ENCODE data around the gene SYNGR3. TPM values are rescaled to one million over a fixed set of nuclear protein-coding genes. Genes with fewer than 3 reads are reported as not detected.

Gene SYNGR3
- total and polyA plus RNA-seq, 7 experiments from 2014 or later: 0.49 to 8.8 (median 0.92) TPM

- Histone ChIP-seq H3K9me3 (ENCODE audit: control insufficient read depth in 2 of 3, low read length in 3 of 3) (no peaks in the 10 kb centered on the region), H3K4me3 (ENCODE audit: low read length) (no peak overlapping the region), H3K27ac (ENCODE audit: low read depth, low read length) (peak overlapping the region; percentile 20), H3K4me1 (ENCODE audit: control insufficient read depth in 2 of 2, insufficient read depth in 2 of 2, low read length in 2 of 2) (peaks cover 14 to 20% of the 10 kb centered on the region in 2 donors), H3K36me3 (ENCODE audit: control insufficient read depth in 2 of 3, insufficient read depth in 3 of 3, low read length in 3 of 3) (no peaks in the 10 kb centered on the region), H3K27me3 (ENCODE audit: control insufficient read depth in 2 of 2, insufficient read depth in 2 of 2, low read length in 2 of 2) (peaks cover 0 to 4% of the 10 kb centered on the region in 2 donors)
- no peaks in the 10 kb centered on the region for H3K36me3 Mint-ChIP-seq
- DNase-seq (no peak), ATAC-seq (no peak)
- peak overlapping the region in 1 of 9 donors; percentile 19 for H3K27ac Mint-ChIP-seq
- peaks cover 0 to 46% (median 9%) of the 10 kb centered on the region in 5 donors for H3K27me3 Mint-ChIP-seq
- POLR2A ChIA-PET: interaction anchor here (1.9 to 4.3 kb wide), 3 partner anchors 22 to 129 kb away, joined by 4 to 32 read pairs (median 7); partner anchors contain the start of genes NTHL1, TRAF7 and TSC2
- intact Hi-C loops (cut with micrococcal nuclease): no loop called here
- peak overlapping the region; percentile 12 to 83 (median 47) for H3K4me3 Mint-ChIP-seq
- H3K9me3 Mint-ChIP-seq: peaks cover 0 to 4% (median 0%) of the 10 kb centered on the region in 11 donors
- H3K4me1 Mint-ChIP-seq: peaks cover 13 to 30% (median 23%) of the 10 kb centered on the region in 7 donors
- CTCF ChIA-PET: no interaction called here
Observed at GRCh38 chr16:2025878-2026460, 36.2 kb downstream of the SYNGR3 start.

- Mint-ChIP-seq H3K27me3 (peaks cover 0 to 42% (median 7%) of the 10 kb centered on the region in 5 donors), H3K4me1 (peaks cover 13 to 30% (median 23%) of the 10 kb centered on the region in 7 donors), H3K36me3 (no peaks in the 10 kb centered on the region), H3K9me3 (peaks cover 0 to 4% (median 0%) of the 10 kb centered on the region in 11 donors), H3K4me3 (peak within 1 kb of the TSS; percentile 71 to 87 (median 78)), H3K27ac (peak within 1 kb of the TSS in 3 of 9 donors; percentile 19 to 77 (median 73))
- POLR2A ChIA-PET: interaction anchor here (1.9 to 2.3 kb wide), 2 partner anchors 21 to 114 kb away, joined by 4 to 8 read pairs; partner anchors contain the start of genes NTHL1 and TSC2
- H3K27me3 ChIP-seq (ENCODE audit: control insufficient read depth in 2 of 2, insufficient read depth in 2 of 2, low read length in 2 of 2): peaks cover 0 to 4% of the 10 kb centered on the region in 2 donors
- ATAC-seq (peak; percentile 12), DNase-seq (peak in 2 of 9 donors; percentile 27 to 30)
- H3K4me1 ChIP-seq (ENCODE audit: control insufficient read depth in 2 of 2, insufficient read depth in 2 of 2, low read length in 2 of 2): peaks cover 14 to 20% of the 10 kb centered on the region in 2 donors
- no peaks in the 10 kb centered on the region for H3K36me3 ChIP-seq (ENCODE audit: control insufficient read depth in 2 of 3, insufficient read depth in 3 of 3, low read length in 3 of 3)
- CTCF ChIA-PET: no interaction called here
- peak within 1 kb of the TSS; percentile 37 for H3K4me3 ChIP-seq (ENCODE audit: low read length)
- intact Hi-C loops (cut with micrococcal nuclease): no loop called here
- peak within 1 kb of the TSS; percentile 20 for H3K27ac ChIP-seq (ENCODE audit: low read depth, low read length)
- H3K9me3 ChIP-seq (ENCODE audit: control insufficient read depth in 2 of 3, low read length in 3 of 3): no peaks in the 10 kb centered on the region
Observed at GRCh38 chr16:2026461-2027023, 36.8 kb downstream of the SYNGR3 start, which contains the start of gene NHERF2. Gene NHERF2 (plus strand): TSS chr16:2026902. CDS start chr16:2027006, 104 bp downstream.

DNA sequence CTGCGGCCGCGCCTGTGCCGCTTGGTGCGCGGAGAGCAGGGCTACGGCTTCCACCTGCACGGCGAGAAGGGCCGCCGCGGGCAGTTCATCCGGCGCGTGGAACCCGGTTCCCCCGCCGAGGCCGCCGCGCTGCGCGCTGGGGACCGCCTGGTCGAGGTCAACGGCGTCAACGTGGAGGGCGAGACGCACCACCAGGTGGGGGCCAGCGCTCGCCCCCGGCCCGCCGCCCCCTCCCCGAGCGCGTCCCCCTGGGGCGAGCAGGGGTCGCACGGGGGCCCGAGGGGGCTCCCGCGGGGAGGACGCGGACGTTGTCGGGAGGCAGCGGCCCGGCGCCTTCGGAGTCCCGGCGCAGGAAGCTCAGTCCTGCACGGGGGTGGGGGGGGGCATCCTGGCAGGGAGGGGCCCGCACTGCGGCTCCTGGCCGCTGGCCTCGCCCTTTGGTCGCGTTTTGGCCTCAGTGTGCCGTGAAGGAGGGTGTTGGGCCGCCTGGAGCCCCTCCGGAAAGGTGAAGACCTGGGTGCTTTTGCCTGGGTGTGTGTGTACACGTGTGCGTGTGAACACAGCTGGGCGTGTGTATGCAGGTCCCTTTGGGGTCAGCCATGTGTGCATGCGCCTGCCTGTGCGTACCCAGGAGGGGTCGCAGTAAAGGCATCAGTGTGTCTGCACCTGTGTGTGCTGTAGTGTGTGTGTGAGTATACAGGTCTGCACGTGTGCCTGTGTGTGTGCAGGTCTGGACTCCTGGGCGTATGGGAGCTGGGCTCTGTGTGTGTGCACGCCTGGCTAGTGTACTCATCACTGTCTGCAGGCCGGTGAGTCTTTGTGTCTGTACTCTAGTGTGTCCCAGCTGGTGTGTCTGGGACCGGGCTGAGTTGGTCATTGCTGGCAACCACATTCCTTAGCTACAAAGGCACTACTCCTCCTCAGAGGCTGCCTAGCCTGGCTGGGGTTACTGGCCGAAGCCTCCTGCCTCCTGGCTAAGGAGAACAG, 37.5 kb downstream of the SYNGR3 start:
- ChIA-PET CTCF (interaction anchor here (1.1 kb wide), 1 partner anchor 19 kb away, joined by 3 read pairs; no protein-coding TSS in a partner anchor), POLR2A (interaction anchor here (1.3 to 2.3 kb wide), 3 partner anchors 20 to 127 kb away, joined by 3 to 8 read pairs (median 4); partner anchors contain the start of genes NTHL1 and TSC2)
- intact Hi-C loops (cut with micrococcal nuclease): no loop called here
- H3K4me3 Mint-ChIP-seq: peak overlapping the region; percentile 71 to 87 (median 78)
- peaks cover 13 to 30% (median 23%) of the 10 kb centered on the region in 7 donors for H3K4me1 Mint-ChIP-seq
- DNase-seq (peak in 2 of 9 donors; percentile 18 to 23), ATAC-seq (peak; percentile 3)
- peak overlapping the region; percentile 37 for H3K4me3 ChIP-seq (ENCODE audit: low read length)
- no peaks in the 10 kb centered on the region for H3K9me3 ChIP-seq (ENCODE audit: control insufficient read depth in 2 of 3, low read length in 3 of 3)
- H3K27ac Mint-ChIP-seq: peak overlapping the region in 2 of 9 donors; percentile 73 to 77
- H3K36me3 ChIP-seq (ENCODE audit: control insufficient read depth in 2 of 3, insufficient read depth in 3 of 3, low read length in 3 of 3): no peaks in the 10 kb centered on the region
- H3K4me1 ChIP-seq (ENCODE audit: control insufficient read depth in 2 of 2, insufficient read depth in 2 of 2, low read length in 2 of 2): peaks cover 14 to 20% of the 10 kb centered on the region in 2 donors
- no peaks in the 10 kb centered on the region for H3K27me3 ChIP-seq (ENCODE audit: control insufficient read depth in 2 of 2, insufficient read depth in 2 of 2, low read length in 2 of 2)
- peaks cover 0 to 34% (median 4%) of the 10 kb centered on the region in 5 donors for H3K27me3 Mint-ChIP-seq
- H3K9me3 Mint-ChIP-seq: peaks cover 0 to 4% (median 0%) of the 10 kb centered on the region in 11 donors
- no peaks in the 10 kb centered on the region for H3K36me3 Mint-ChIP-seq
- peak overlapping the region; percentile 14 for H3K27ac ChIP-seq (ENCODE audit: low read depth, low read length)

- H3K27ac ChIP-seq (ENCODE audit: low read depth, low read length): no peak overlapping the region
- no peak for DNase-seq
- no peak overlapping the region for H3K27ac Mint-ChIP-seq
- no peaks in the 10 kb centered on the region for H3K36me3 ChIP-seq (ENCODE audit: control insufficient read depth in 2 of 3, insufficient read depth in 3 of 3, low read length in 3 of 3)
- H3K9me3 Mint-ChIP-seq: peaks cover 0 to 2% (median 0%) of the 10 kb centered on the region in 11 donors
- H3K9me3 ChIP-seq (ENCODE audit: control insufficient read depth in 2 of 3, low read length in 3 of 3): no peaks in the 10 kb centered on the region
- H3K4me1 Mint-ChIP-seq: peaks cover 10 to 25% (median 19%) of the 10 kb centered on the region in 7 donors
- CTCF ChIA-PET: interaction anchor here (1.1 kb wide), 1 partner anchor 18 kb away, joined by 3 read pairs; no protein-coding TSS in a partner anchor
- peak overlapping the region in 9 of 10 donors; percentile 71 to 84 (median 78) for H3K4me3 Mint-ChIP-seq
- no peaks in the 10 kb centered on the region for H3K27me3 ChIP-seq (ENCODE audit: control insufficient read depth in 2 of 2, insufficient read depth in 2 of 2, low read length in 2 of 2)
- no peak overlapping the region for H3K4me3 ChIP-seq (ENCODE audit: low read length)
- no peak for ATAC-seq
- POLR2A ChIA-PET: interaction anchor here (1.3 to 2.3 kb wide), 3 partner anchors 19 to 127 kb away, joined by 3 to 8 read pairs (median 4); partner anchors contain the start of genes NTHL1 and TSC2
- intact Hi-C loops (cut with micrococcal nuclease): no loop called here
- H3K4me1 ChIP-seq (ENCODE audit: control insufficient read depth in 2 of 2, insufficient read depth in 2 of 2, low read length in 2 of 2): peaks cover 9 to 17% of the 10 kb centered on the region in 2 donors
- peaks cover 0 to 26% (median 0%) of the 10 kb centered on the region in 5 donors for H3K27me3 Mint-ChIP-seq
- no peaks in the 10 kb centered on the region for H3K36me3 Mint-ChIP-seq
Observed at GRCh38 chr16:2028146-2028545, 38.4 kb downstream of the SYNGR3 start.

GRCh38 chr16:2028620-2029220, 39.0 kb downstream of the SYNGR3 start:
- H3K27ac Mint-ChIP-seq: no peak overlapping the region
- ChIA-PET POLR2A (interaction anchor here (0.7 to 2.3 kb wide), 2 partner anchors 112 to 1901 kb away, joined by 3 to 8 read pairs; no protein-coding TSS in a partner anchor), CTCF (no interaction called here)
- Histone ChIP-seq H3K27me3 (ENCODE audit: control insufficient read depth in 2 of 2, insufficient read depth in 2 of 2, low read length in 2 of 2) (no peaks in the 10 kb centered on the region), H3K4me3 (ENCODE audit: low read length) (no peak overlapping the region), H3K4me1 (ENCODE audit: control insufficient read depth in 2 of 2, insufficient read depth in 2 of 2, low read length in 2 of 2) (peaks cover 4 to 12% of the 10 kb centered on the region in 2 donors), H3K36me3 (ENCODE audit: control insufficient read depth in 2 of 3, insufficient read depth in 3 of 3, low read length in 3 of 3) (no peaks in the 10 kb centered on the region), H3K27ac (ENCODE audit: low read depth, low read length) (no peak overlapping the region), H3K9me3 (ENCODE audit: control insufficient read depth in 2 of 3, low read length in 3 of 3) (no peaks in the 10 kb centered on the region)
- DNase-seq (no peak), ATAC-seq (no peak)
- H3K27me3 Mint-ChIP-seq: peaks cover 0 to 26% (median 0%) of the 10 kb centered on the region in 5 donors
- no peaks in the 10 kb centered on the region for H3K36me3 Mint-ChIP-seq
- H3K4me1 Mint-ChIP-seq: peaks cover 6 to 20% (median 15%) of the 10 kb centered on the region in 7 donors
- H3K9me3 Mint-ChIP-seq: peaks cover 0 to 2% (median 0%) of the 10 kb centered on the region in 11 donors
- intact Hi-C loops (cut with micrococcal nuclease): no loop called here
- no peak overlapping the region for H3K4me3 Mint-ChIP-seq
